Fibroblast of lung (primary cell): Measurements from ENCODE around the gene TADA2B. TPM values are rescaled to one million over a fixed set of nuclear protein-coding genes. Genes with fewer than 3 reads are reported as not detected.

Experiments
- DNase-seq, 2 donors: peaks; one replicate each; pipeline versions ENCODE4 v3.0.0 to v3.0.0-alpha.2; 2010; ENCODE audit warnings: low read depth in 2 of 2
- H2AFZ ChIP-seq: 2 replicates; pipeline ENCODE4 v1.5.1; 2012; ENCODE audit warnings: low read length, control low read depth, inconsistent platforms
- H3K27ac ChIP-seq: 2 replicates; pipeline ENCODE4 v1.5.1; 2011; ENCODE audit warnings: low read length, control low read depth; ENCODE audit not compliant: insufficient read depth
- H3K27me3 ChIP-seq: 2 replicates; pipeline ENCODE4 v1.5.1; 2011; ENCODE audit warnings: mild to moderate bottlenecking, low read length; ENCODE audit not compliant: control insufficient read depth, insufficient read depth
- H3K36me3 ChIP-seq: 2 replicates; pipeline ENCODE4 v1.5.1; 2011; ENCODE audit warnings: low read length; ENCODE audit not compliant: control insufficient read depth, insufficient read depth
- H3K4me1 ChIP-seq: 2 replicates; pipeline ENCODE4 v1.5.1; 2011; ENCODE audit warnings: low read length; ENCODE audit not compliant: control insufficient read depth, insufficient read depth; ENCODE audit errors: extremely low read depth
- H3K4me2 ChIP-seq: 2 replicates; pipeline ENCODE4 v1.5.1; 2011; ENCODE audit warnings: low read length, control low read depth; ENCODE audit not compliant: insufficient read depth; ENCODE audit errors: extremely low read depth
- H3K4me3 ChIP-seq, 4 experiments: fragments of 200-600 bp in 1 of 4; sonication (generic) in 1 of 4; replicated peaks in 1 of 4; 2 replicates each; pipeline ENCODE4 v1.5.1; 2011 to 2016; ENCODE audit warnings: low read length in 4 of 4, low read depth in 3 of 4, mild to moderate bottlenecking in 3 of 4, control low read depth in 2 of 4, inconsistent platforms in 1 of 4, mixed read lengths in 1 of 4; ENCODE audit not compliant: insufficient read depth in 1 of 4; ENCODE audit errors: control extremely low read depth in 1 of 4
- H3K79me2 ChIP-seq: 2 replicates; pipeline ENCODE4 v1.5.1; 2012; ENCODE audit warnings: mild to moderate bottlenecking, low read length, inconsistent platforms; ENCODE audit not compliant: control insufficient read depth, insufficient read depth
- H3K9ac ChIP-seq: 2 replicates; pipeline ENCODE4 v1.5.1; 2011; ENCODE audit warnings: mild to moderate bottlenecking, low read length, control low read depth; ENCODE audit not compliant: insufficient read depth
- H3K9me3 ChIP-seq: 2 replicates; pipeline ENCODE4 v1.5.1; 2012; ENCODE audit warnings: low read depth, low read length; ENCODE audit not compliant: control insufficient read depth, insufficient read depth
- H4K20me1 ChIP-seq: 2 replicates; pipeline ENCODE4 v1.5.1; 2011; ENCODE audit warnings: low read length; ENCODE audit not compliant: control insufficient read depth, insufficient read depth; ENCODE audit errors: extremely low read depth
- CTCF ChIP-seq, 2 donors: IDR thresholded peaks in 1 of 2; conservative IDR thresholded peaks in 1 of 2; 1 replicate in 1 of 2; 2 replicates in 1 of 2; pipeline ENCODE4 v1.5.1; 2011 to 2012; ENCODE audit warnings: low read length in 2 of 2, control low read depth in 1 of 2, inconsistent platforms in 1 of 2, low read depth in 1 of 2, mild to moderate bottlenecking in 1 of 2
- EZH2 ChIP-seq: IDR thresholded peaks from 2 replicates; pipeline ENCODE4 v1.5.1; 2012; ENCODE audit warnings: low read length, control low read depth, mild to moderate bottlenecking; ENCODE audit errors: missing control alignments
- polyA plus RNA-seq, 2 donors: library from polyadenylated mRNA; depleted of rRNA in 1 of 2; stranded (reverse) in 1 of 2; unstranded in 1 of 2; fragments of >200 nt; gene quantifications; 2 replicates each; pipeline ENCODE4 v1.2.1, GENCODE V29; 2011 to 2012; ENCODE audit warnings: missing spikeins in 1 of 2
- total RNA-seq: library from RNA; depleted of rRNA; stranded (reverse); fragments of >200 nt; gene quantifications from 2 replicates; pipeline ENCODE4 v1.2.1, GENCODE V29; 2014

Gene TADA2B
- total and polyA plus RNA-seq, 2 donors (not counting 1 experiment from before 2014, with no cell fraction given) = 8.0 to 12.6 TPM

DNA sequence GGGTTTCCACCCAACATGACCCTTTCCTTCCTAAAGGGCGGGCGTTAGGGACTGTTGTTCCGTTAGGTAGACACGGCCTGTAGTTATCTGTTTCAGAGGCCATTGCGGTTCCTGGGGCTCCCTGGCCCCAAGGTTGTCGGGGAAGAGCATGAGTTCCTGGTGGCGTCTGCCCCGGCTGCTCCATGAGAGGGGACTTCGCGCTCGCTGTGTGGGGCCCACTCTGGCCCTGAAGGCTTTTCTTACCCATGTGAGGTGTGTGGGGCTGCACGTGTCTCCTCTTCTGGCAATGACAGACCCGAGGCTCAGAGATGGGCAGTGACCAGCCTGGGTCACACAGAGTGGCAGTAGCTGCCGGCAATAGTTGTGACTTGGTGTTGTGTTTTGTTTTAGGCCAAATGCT, 9.1 kb downstream of the TADA2B start:
- H3K9me3 ChIP-seq = no peaks in the 10 kb centered on the region
- no peak for DNase-seq
- no peak overlapping the region for H2AFZ ChIP-seq
- peaks cover 3% of the 10 kb centered on the region for H3K36me3 ChIP-seq
- no peak overlapping the region for H3K27ac ChIP-seq
- no peaks in the 10 kb centered on the region for H4K20me1 ChIP-seq
- H3K9ac ChIP-seq = no peak overlapping the region
- TF ChIP-seq CTCF (conservative IDR thresholded peaks at IDR 0.05 in 1 of 2, IDR thresholded peaks at IDR 0.05 in 1 of 2; ENCODE audit: low read depth in 1 of 2, low read length in 2 of 2) (no peak), EZH2 (no peak)
- no peaks in the 10 kb centered on the region for H3K4me1 ChIP-seq
- H3K4me3 ChIP-seq = no peak overlapping the region
- H3K4me2 ChIP-seq = no peak overlapping the region
- H3K79me2 ChIP-seq = peaks cover 25% of the 10 kb centered on the region
- H3K27me3 ChIP-seq = no peaks in the 10 kb centered on the region

- H3K27me3 ChIP-seq = no peaks in the 10 kb centered on the region
- no peak overlapping the region for H2AFZ ChIP-seq
- peak; percentile 19 to 44 for DNase-seq
- H3K27ac ChIP-seq = no peak overlapping the region
- TF ChIP-seq EZH2 = no peak
- TF ChIP-seq CTCF (conservative IDR thresholded peaks at IDR 0.05 in 1 of 2, IDR thresholded peaks at IDR 0.05 in 1 of 2; ENCODE audit: low read depth in 1 of 2, low read length in 2 of 2) = no peak
- no peak overlapping the region for H3K4me2 ChIP-seq
- no peak overlapping the region for H3K9ac ChIP-seq
- H4K20me1 ChIP-seq = no peaks in the 10 kb centered on the region
- H3K79me2 ChIP-seq = peaks cover 18% of the 10 kb centered on the region
- peaks cover 3% of the 10 kb centered on the region for H3K36me3 ChIP-seq
- no peaks in the 10 kb centered on the region for H3K4me1 ChIP-seq
- no peak overlapping the region for H3K4me3 ChIP-seq
- H3K9me3 ChIP-seq = no peaks in the 10 kb centered on the region
Measured at GRCh38 chr4:7052923-7053715, 9.9 kb downstream of the TADA2B start.

- peaks cover 13% of the 10 kb centered on the region for H3K79me2 ChIP-seq
- H3K27ac ChIP-seq = no peak overlapping the region
- no peak for TF ChIP-seq CTCF (conservative IDR thresholded peaks at IDR 0.05 in 1 of 2, IDR thresholded peaks at IDR 0.05 in 1 of 2; ENCODE audit: low read depth in 1 of 2, low read length in 2 of 2)
- TF ChIP-seq EZH2 = no peak
- peaks cover 5% of the 10 kb centered on the region for H3K36me3 ChIP-seq
- H3K4me1 ChIP-seq = no peaks in the 10 kb centered on the region
- H3K4me2 ChIP-seq = no peak overlapping the region
- no peaks in the 10 kb centered on the region for H4K20me1 ChIP-seq
- no peaks in the 10 kb centered on the region for H3K9me3 ChIP-seq
- H3K9ac ChIP-seq = no peak overlapping the region
- H3K27me3 ChIP-seq = no peaks in the 10 kb centered on the region
- H3K4me3 ChIP-seq = no peak overlapping the region
- DNase-seq = no peak
- H2AFZ ChIP-seq = no peak overlapping the region
Measured at GRCh38 chr4:7054106-7054880, 11.1 kb downstream of the TADA2B start.
